HG03565 (cell line): ENCODE measurements around the gene MINDY4B.
A peak's percentile ranks its signal among the peaks of the same experiment; 100 is the strongest.

ENCODE experiments used
- ATAC-seq: cut with Tn5 transposase; IDR thresholded peaks from one replicate; pipeline ENCODE4 v1.9.1; 2021; ENCODE audit warnings: mild to moderate bottlenecking, moderate library complexity; ENCODE audit not compliant: unreplicated experiment

MINDY4B gene

GRCh38 chr3:150905339-150905738, at the start of gene MINDY4B:
Gene MINDY4B, minus strand, starts transcription at chr3:150905439. Its CDS starts 0 bp downstream, at chr3:150905439.
- no peak for ATAC-seq

GRCh38 chr3:150951923-150952322, 46.7 kb upstream of the MINDY4B start:
- no peak for ATAC-seq

GRCh38 chr3:150945226-150946032, 40.2 kb upstream of the MINDY4B start:
- ATAC-seq = no peak

DNA sequence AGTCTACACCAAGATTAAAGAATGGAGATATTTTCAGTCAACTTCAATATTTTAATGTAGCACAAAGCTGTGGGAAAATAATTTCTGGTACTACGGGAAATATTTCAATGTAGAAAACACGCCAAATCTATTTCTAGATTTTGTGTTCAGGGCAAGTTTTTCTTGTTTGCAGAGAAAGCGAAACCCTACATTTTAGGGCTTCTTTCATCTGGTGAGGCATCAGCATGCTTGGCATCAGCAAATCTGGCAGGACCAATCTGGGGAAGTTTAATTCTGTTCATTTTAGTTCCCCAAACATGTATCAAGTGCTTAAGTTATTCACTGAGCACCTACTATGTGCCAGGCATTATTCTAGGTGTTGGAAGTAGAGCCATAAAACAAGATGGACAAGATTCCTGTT, 37.0 kb upstream of the MINDY4B start:
- ATAC-seq = no peak

GRCh38 chr3:150936693-150937092, 31.5 kb upstream of the MINDY4B start:
- peak; percentile 78 for ATAC-seq

- ATAC-seq = no peak
These were observed 28.3 kb upstream of the MINDY4B start for GRCh38 chr3:150933473-150933995.

GRCh38 chr3:150931745-150932144, 26.5 kb upstream of the MINDY4B start:
- no peak for ATAC-seq

GRCh38 chr3:150930839-150931238, 25.6 kb upstream of the MINDY4B start:
- ATAC-seq = no peak

DNA sequence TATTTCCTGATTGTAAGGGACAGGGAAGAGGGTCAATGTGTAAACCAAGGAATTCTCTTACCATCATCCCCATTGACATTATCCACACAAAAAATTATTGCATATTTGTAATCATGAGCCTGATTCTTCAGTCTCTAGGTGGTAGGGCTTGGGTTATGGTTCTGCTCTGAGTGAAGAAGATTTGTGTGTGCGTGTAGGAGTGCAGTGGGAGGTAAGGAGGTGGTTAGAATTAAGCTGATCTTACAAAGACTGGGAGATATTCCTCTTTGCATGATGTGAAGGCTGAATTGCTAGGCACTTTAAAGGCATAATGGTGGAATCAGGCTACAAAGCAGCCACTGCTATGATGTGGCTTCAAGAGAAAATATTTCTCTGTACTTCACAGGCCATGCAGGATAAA, 23.0 kb upstream of the MINDY4B start:
- no peak for ATAC-seq

DNA sequence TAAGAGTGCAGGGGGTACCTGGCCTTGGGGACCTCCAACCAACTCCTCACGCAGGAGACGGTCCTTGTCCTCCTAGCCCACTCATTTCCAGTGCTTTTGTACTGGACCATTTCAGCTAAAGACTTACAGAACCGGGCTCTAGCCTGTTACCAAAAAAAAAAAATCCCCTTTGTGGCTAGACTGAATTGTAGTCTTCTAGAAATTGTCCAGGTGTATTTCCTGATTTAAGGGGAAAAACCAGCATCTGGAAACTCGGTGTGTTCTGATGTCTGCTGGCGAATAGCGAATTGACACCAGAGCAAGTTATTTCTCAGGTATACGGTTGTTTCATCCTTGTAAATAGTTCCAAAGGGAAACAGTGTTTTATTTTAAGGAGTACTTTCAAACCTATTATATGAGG, 21.1 kb upstream of the MINDY4B start:
- ATAC-seq = no peak

- peak; percentile 85 for ATAC-seq
These were observed 20.5 kb upstream of the MINDY4B start for GRCh38 chr3:150925751-150926201.

- ATAC-seq = no peak
These were observed 17.4 kb upstream of the MINDY4B start for GRCh38 chr3:150922611-150923010.

GRCh38 chr3:150921209-150921608, 16.0 kb upstream of the MINDY4B start:
- ATAC-seq = no peak

GRCh38 chr3:150920236-150920635, 15.0 kb upstream of the MINDY4B start:
- ATAC-seq = no peak

GRCh38 chr3:150917951-150918350, 12.7 kb upstream of the MINDY4B start:
- ATAC-seq = no peak

GRCh38 chr3:150913133-150913922, 8.1 kb upstream of the MINDY4B start:
- ATAC-seq = no peak

GRCh38 chr3:150912501-150912900, 7.3 kb upstream of the MINDY4B start:
- peak; percentile 79 for ATAC-seq

DNA sequence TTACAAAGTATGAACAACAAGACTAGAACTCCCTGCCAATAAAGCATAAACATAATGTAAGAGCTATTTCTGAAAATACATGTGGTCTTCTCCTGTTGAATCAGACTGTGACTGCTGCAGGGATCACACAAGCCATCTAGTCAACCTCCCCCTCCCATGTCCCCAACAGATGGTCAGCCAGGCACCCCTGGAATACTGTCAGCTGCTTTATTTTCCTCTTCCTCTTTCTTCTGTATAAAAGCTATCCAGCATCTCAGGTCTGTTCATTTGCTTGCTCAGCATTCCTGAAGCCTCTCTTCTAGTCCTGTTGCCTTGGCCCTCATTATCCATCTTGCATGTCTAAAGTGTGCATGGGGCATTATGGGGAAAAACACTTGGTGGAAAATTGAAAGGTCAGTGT, 6.5 kb upstream of the MINDY4B start:
- ATAC-seq = no peak

- ATAC-seq = no peak
These were observed 1.2 kb upstream of the MINDY4B start for GRCh38 chr3:150906461-150906860.

- ATAC-seq = no peak
These were observed 507 bp upstream of the MINDY4B start for GRCh38 chr3:150905746-150906145.

- no peak for ATAC-seq
These were observed 2.3 kb downstream of the MINDY4B start for GRCh38 chr3:150902988-150903387.

DNA sequence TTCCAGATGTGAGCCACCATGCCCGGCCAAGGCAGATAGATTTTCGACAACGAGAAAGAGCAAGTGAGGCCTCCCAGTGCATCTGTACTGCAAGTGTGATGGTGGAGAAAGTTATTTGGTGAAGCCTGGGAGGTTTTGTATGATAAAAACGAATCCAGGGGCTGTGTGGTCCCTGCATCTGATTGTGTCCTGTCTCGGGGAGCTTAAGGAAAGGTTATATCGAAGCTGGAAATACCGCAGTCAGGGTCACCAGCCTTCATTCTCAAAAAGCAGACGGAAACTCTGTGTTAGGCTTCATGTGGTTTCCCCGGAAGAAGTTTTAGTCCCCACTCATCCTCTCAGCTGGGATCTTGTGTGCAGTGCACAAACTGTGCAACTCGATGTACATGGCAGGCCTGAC, 3.4 kb downstream of the MINDY4B start:
- no peak for ATAC-seq
